ENCODE measurements around the gene CRACDL. TPM values are rescaled to one million over a fixed set of nuclear protein-coding genes. Genes with fewer than 3 reads are reported as not detected.

The CRACDL gene
- total and polyA plus RNA-seq, 2 of the 13 experiments (the other 11 are each of a cell fraction or from before 2014, with no cell fraction given), result 0.15 to 0.26 TPM

GRCh38 chr2:98830571-98831145 is 105.4 kb downstream of the CRACDL start (continued):
- no peak for TF ChIP-seq MED13 (CRISPR knock-in tag; IDR thresholded peaks at IDR 0.05)

- in situ Hi-C loops (cut with HindIII; ENCODE audit: extremely low pct_ligation_motif_present, low pct_unique_long_range_greater_than_20kb), result loop anchor here (25.0 kb wide), 1 partner anchor 417 kb away; no protein-coding TSS in a partner anchor
- TF ChIP-seq ARNT2 (CRISPR knock-in tag; IDR thresholded peaks at IDR 0.05; ENCODE audit: low read depth) (0 out of 2 replicates have a peak, but pooled peaks have one; percentile 35), CREBL2 (CRISPR knock-in tag; IDR thresholded peaks at IDR 0.05; ENCODE audit: borderline replicate concordance) (no peak), FOSL2 (CRISPR knock-in tag; IDR thresholded peaks at IDR 0.05) (0 out of 2 replicates have a peak, but pooled peaks have one; percentile 13), CEBPG (CRISPR knock-in tag; IDR thresholded peaks at IDR 0.05) (no peak), ZNF687 (CRISPR knock-in tag; IDR thresholded peaks at IDR 0.05) (peak; percentile 39; the same call in 1 of the 2 replicates)
- DNase-seq (ENCODE audit: low spot score), result no peak
- H3K9me3 ChIP-seq (ENCODE audit: low read length), result no peaks in the 10 kb centered on the region
- ChIA-PET POLR2A (interaction anchor here (1.2 to 2.7 kb wide), 5 partner anchors 24 to 143 kb away, joined by 3 to 12 read pairs (median 3); partner anchors contain the start of gene MGAT4A), CTCF (ENCODE audit: low intra/inter-chr PET ratio, low total read pairs) (interaction anchor here (1.8 kb wide), 1 partner anchor 181 kb away, joined by 3 read pairs; no protein-coding TSS in a partner anchor)
- no peak overlapping the region for H3K9ac ChIP-seq (ENCODE audit: insufficient read depth, low read depth, low read length)
- FAIRE-seq, result no peak
- intact Hi-C loops (cut with micrococcal nuclease; ENCODE audit: unreplicated experiment), result no loop called here
- no TSS peak for BruUV-seq (replicated peaks)
- no peak overlapping the region for H3K4me3 ChIP-seq (replicated peaks in 1 of 3; ENCODE audit: insufficient read depth in 1 of 3, low read depth in 2 of 3, low read length in 3 of 3)
- H2AFZ ChIP-seq (ENCODE audit: low read length), result no peak overlapping the region
- H3K27me3 ChIP-seq (ENCODE audit: control insufficient read depth in 1 of 2, insufficient read depth in 2 of 2, low read length in 2 of 2), result no peaks in the 10 kb centered on the region; a peak in 1 of 5 replicates
- no peak overlapping the region for H3K27ac ChIP-seq (ENCODE audit: extremely low read length, insufficient read depth, low read length)
- H3K79me2 ChIP-seq (ENCODE audit: insufficient read depth, low read length), result no peaks in the 10 kb centered on the region
- H3K4me2 ChIP-seq (ENCODE audit: low read depth, low read length), result peak overlapping the region; percentile 32; the same call in 1 of the 2 replicates
- no peak for ATAC-seq
- WGBS (ENCODE audit: low lambda C conversion rate), result 88% methylated on average over 6 of the region's 6 CpGs
- H3K36me3 ChIP-seq (replicated peaks in 1 of 2; ENCODE audit: control insufficient read depth in 1 of 2, insufficient read depth in 2 of 2, low read length in 2 of 2), result no peaks in the 10 kb centered on the region
- H3K4me1 ChIP-seq (ENCODE audit: insufficient read depth, low read length), result peaks cover 71% of the 10 kb centered on the region
- no peaks in the 10 kb centered on the region for H4K20me1 ChIP-seq (ENCODE audit: insufficient read depth, low read length)
These were observed 106.3 kb downstream of the CRACDL start for GRCh38 chr2:98829581-98830270.
